Suprapubic skin (tissue), 4 donors: ENCODE measurements around the gene ADORA2A. TPM values are rescaled to one million over a fixed set of nuclear protein-coding genes. Genes with fewer than 3 reads are reported as not detected.

Experiments used
- DNase-seq, 2 donors: peaks; one replicate each; pipeline ENCODE4 v3.0.0-alpha.2; 2019; ENCODE audit warnings: low spot score in 2 of 2
- H3K27ac ChIP-seq: fragments of 200-600 bp; sonication (generic); one replicate; pipeline ENCODE4 v1.5.1; 2019
- H3K27me3 ChIP-seq: fragments of 200-600 bp; sonication (generic); one replicate; pipeline ENCODE4 v1.5.1; 2019
- H3K36me3 ChIP-seq: fragments of 200-600 bp; sonication (generic); one replicate; pipeline ENCODE4 v1.5.1; 2019
- H3K4me1 ChIP-seq: fragments of 200-600 bp; sonication (generic); one replicate; pipeline ENCODE4 v1.5.1; 2019
- H3K4me3 ChIP-seq: fragments of 200-600 bp; sonication (generic); one replicate; pipeline ENCODE4 v1.5.1; 2019; ENCODE audit warnings: mild to moderate bottlenecking
- H3K9me3 ChIP-seq: fragments of 200-600 bp; sonication (generic); one replicate; pipeline ENCODE4 v1.5.1; 2019
- CTCF ChIP-seq, 2 donors: fragments of 200-600 bp in 1 of 2; fragments of 450-650 bp in 1 of 2; sonication (generic) in 1 of 2; IDR thresholded peaks; one replicate each; pipeline ENCODE4 v1.5.1; 2016 to 2019; ENCODE audit warnings: antibody characterized with exemption in 2 of 2, mild to moderate bottlenecking in 1 of 2, moderate library complexity in 1 of 2
- EP300 ChIP-seq: sonication (generic); formaldehyde crosslinking; IDR thresholded peaks from one replicate; pipeline ENCODE4 v1.6.1; 2017; ENCODE audit warnings: antibody characterized with exemption
- POLR2A ChIP-seq, 2 donors: fragments of 450-650 bp; IDR thresholded peaks; one replicate each; pipeline ENCODE4 v1.6.1; 2017; ENCODE audit warnings: antibody characterized with exemption in 2 of 2, mild to moderate bottlenecking in 2 of 2, moderate library complexity in 2 of 2
- POLR2AphosphoS5 ChIP-seq, 3 donors: sonication (generic); formaldehyde crosslinking; IDR thresholded peaks; one replicate each; pipeline ENCODE4 v1.6.1; 2017; ENCODE audit warnings: antibody characterized with exemption in 3 of 3
- WGBS: methylation state at CpG from one replicate; pipeline ENCODE4 v1.1.5; 2018; 5-methylcytosine and 5-hydroxymethylcytosine counted together
- total RNA-seq, 4 donors: library from RNA; depleted of rRNA; stranded (reverse); fragments of >200 nt; gene quantifications; one replicate each; pipeline ENCODE4 v1.1.0, GENCODE V29; 2016

The ADORA2A gene
- total RNA-seq, 4 donors from 2014 or later = 2.2 to 5.1 (median 3.4) TPM

- DNase-seq = no peak
- Histone ChIP-seq H3K4me1 (peaks cover 32% of the 10 kb centered on the region), H3K4me3 (no peak overlapping the region), H3K27ac (no peak overlapping the region), H3K36me3 (peaks cover 3% of the 10 kb centered on the region), H3K27me3 (peaks cover 44% of the 10 kb centered on the region), H3K9me3 (no peaks in the 10 kb centered on the region)
- no peak for TF ChIP-seq CTCF (IDR thresholded peaks at IDR 0.05)
- 63% methylated on average over 5 of the region's 5 CpGs for WGBS
Observed at GRCh38 chr22:24422102-24422665, 5.2 kb upstream of the ADORA2A start.

- peak overlapping the region; percentile 53 for H3K4me3 ChIP-seq
- no peak for DNase-seq
- H3K9me3 ChIP-seq = no peaks in the 10 kb centered on the region
- WGBS = 7% methylated on average over 5 of the region's 56 CpGs
- no peaks in the 10 kb centered on the region for H3K36me3 ChIP-seq
- H3K27ac ChIP-seq = no peak overlapping the region
- peaks cover 48% of the 10 kb centered on the region for H3K27me3 ChIP-seq
- peak; percentile 68 to 97 for TF ChIP-seq CTCF (IDR thresholded peaks at IDR 0.05)
- no peak for TF ChIP-seq POLR2A (IDR thresholded peaks at IDR 0.05)
- H3K4me1 ChIP-seq = peaks cover 32% of the 10 kb centered on the region
Observed at GRCh38 chr22:24423519-24424000, 3.8 kb upstream of the ADORA2A start.

- Histone ChIP-seq H3K4me1 (peaks cover 27% of the 10 kb centered on the region), H3K36me3 (no peaks in the 10 kb centered on the region), H3K9me3 (no peaks in the 10 kb centered on the region), H3K4me3 (peak overlapping the region; percentile 53), H3K27ac (no peak overlapping the region), H3K27me3 (peaks cover 48% of the 10 kb centered on the region)
- no peak for DNase-seq
- TF ChIP-seq CTCF (IDR thresholded peaks at IDR 0.05) (no peak), POLR2A (IDR thresholded peaks at IDR 0.05) (no peak), EP300 (no peak), POLR2AphosphoS5 (IDR thresholded peaks at IDR 0.05) (no peak)
- 12% methylated on average over 18 of the region's 105 CpGs for WGBS
Observed at GRCh38 chr22:24424001-24424900, 3.1 kb upstream of the ADORA2A start.

GRCh38 chr22:24424901-24425775, 2.3 kb upstream of the ADORA2A start:
- no peak for DNase-seq
- Histone ChIP-seq H3K27ac (no peak overlapping the region), H3K36me3 (no peaks in the 10 kb centered on the region), H3K9me3 (no peaks in the 10 kb centered on the region), H3K4me1 (peaks cover 26% of the 10 kb centered on the region), H3K27me3 (peaks cover 48% of the 10 kb centered on the region), H3K4me3 (peak overlapping the region; percentile 53)
- WGBS = 95% methylated on average over 11 of the region's 32 CpGs
- no peak for TF ChIP-seq EP300
- TF ChIP-seq POLR2A (IDR thresholded peaks at IDR 0.05) = no peak
- TF ChIP-seq POLR2AphosphoS5 (IDR thresholded peaks at IDR 0.05) = no peak
- TF ChIP-seq CTCF (IDR thresholded peaks at IDR 0.05) = no peak
